HepG2 (cell line): ENCODE measurements around the gene C11orf58. TPM values are rescaled to one million over a fixed set of nuclear protein-coding genes. Genes with fewer than 3 reads are reported as not detected.

ENCODE experiments used
- NR1H2 ChIP-seq: sonication (generic); formaldehyde crosslinking; IDR thresholded peaks from 2 replicates; pipeline ENCODE4 v1.8.1; 2022; ENCODE audit warnings: low read depth, missing genetic modification reagents, borderline replicate concordance
- ZNF256 ChIP-seq: sonication (generic); formaldehyde crosslinking; conservative IDR thresholded peaks from 2 replicates; pipeline ENCODE4 v1.4.0; 2020; ENCODE audit warnings: missing genetic modification reagents
- ZNF605 ChIP-seq: sonication (generic); formaldehyde crosslinking; IDR thresholded peaks from 2 replicates; pipeline ENCODE4 v1.8.0; 2022; ENCODE audit warnings: mild to moderate bottlenecking, missing genetic modification reagents
- polyA plus RNA-seq, 8 experiments: library from polyadenylated mRNA; depleted of rRNA in 3 of 8; stranded (reverse) in 7 of 8; unstranded in 1 of 8; fragments of >200 nt; fragmentation: Illumina TruSeq in 4 of 8; extraction: Trizol in 4 of 8; gene quantifications; 2 replicates each; pipeline versions ENCODE4 v1.2.1 to v1.2.3, GENCODE V29; 2011 to 2016; ENCODE audit warnings: low read depth in 4 of 8, missing spikeins in 1 of 8, mixed read lengths in 1 of 8; ENCODE audit not compliant: insufficient read depth in 1 of 8
- total RNA-seq, 5 experiments: library from RNA; depleted of rRNA; stranded (reverse); fragments of >200 nt; fragmentation: Illumina TruSeq; extraction: Trizol; gene quantifications; 2 replicates each; pipeline ENCODE4 v1.2.3, GENCODE V29; 2016; ENCODE audit warnings: low read depth in 1 of 5
- TF ChIP-seq, protein P1 (sequence below): IDR thresholded peaks from 2 replicates; pipeline ENCODE4 v1.6.1; 2016; ENCODE audit warnings: low read depth
- TF ChIP-seq, protein P2 (sequence below): sonication (generic); formaldehyde crosslinking; IDR thresholded peaks from 2 replicates; pipeline ENCODE4 v1.5.1; 2020; ENCODE audit warnings: mild to moderate bottlenecking, missing genetic modification reagents, moderate library complexity

C11orf58 gene
- total and polyA plus RNA-seq, 2 of the 13 experiments (the other 11 are each of a cell fraction or from before 2014, with no cell fraction given): 83.8 to 167 TPM

DNA sequence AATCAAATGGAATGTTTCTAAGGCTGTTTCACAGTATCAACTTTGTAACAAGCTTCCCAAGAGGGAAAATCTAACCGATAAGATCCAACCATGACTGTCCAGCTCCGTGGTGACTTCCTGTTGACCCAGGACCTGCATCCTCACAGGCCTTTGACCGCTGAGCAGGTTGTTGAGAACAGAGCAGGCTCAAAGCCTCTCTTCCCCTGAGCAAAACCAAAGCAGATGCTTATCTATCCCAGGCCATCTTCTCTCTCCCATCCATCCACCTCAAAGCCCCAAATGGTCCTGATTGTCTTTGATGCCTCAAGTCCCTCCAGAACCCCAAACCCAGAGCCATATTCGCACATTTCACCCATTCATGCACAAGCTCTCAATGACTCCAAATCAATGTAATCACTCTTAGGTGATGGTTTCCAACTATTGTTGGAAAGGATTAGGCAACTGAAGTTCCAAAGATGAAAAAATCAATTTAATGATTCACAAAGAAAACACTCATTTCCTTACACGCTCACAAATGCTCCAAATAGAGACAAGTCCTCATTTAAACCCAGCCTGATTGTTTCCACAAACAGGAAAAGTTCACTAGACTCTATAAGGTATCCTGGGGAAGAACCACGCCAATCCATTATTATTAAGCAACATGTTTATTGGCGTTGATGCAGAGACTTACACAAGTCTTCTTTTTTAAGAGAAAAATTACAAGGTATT lies 48.7 kb downstream of the C11orf58 start (continued):
- TF ChIP-seq ZNF256 (CRISPR knock-in tag) (0 out of 2 replicates have a peak, but pooled peaks have one; percentile 25), NR1H2 (CRISPR knock-in tag) (no peak), ZNF605 (CRISPR knock-in tag) (no peak)
- TF ChIP-seq, protein P1, sequence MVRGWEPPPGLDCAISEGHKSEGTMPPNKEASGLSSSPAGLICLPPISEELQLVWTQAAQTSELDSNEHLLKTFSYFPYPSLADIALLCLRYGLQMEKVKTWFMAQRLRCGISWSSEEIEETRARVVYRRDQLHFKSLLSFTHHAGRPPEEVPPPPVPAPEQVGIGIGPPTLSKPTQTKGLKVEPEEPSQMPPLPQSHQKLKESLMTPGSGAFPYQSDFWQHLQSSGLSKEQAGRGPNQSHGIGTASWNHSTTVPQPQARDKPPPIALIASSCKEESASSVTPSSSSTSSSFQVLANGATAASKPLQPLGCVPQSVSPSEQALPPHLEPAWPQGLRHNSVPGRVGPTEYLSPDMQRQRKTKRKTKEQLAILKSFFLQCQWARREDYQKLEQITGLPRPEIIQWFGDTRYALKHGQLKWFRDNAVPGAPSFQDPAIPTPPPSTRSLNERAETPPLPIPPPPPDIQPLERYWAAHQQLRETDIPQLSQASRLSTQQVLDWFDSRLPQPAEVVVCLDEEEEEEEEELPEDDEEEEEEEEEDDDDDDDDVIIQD (CRISPR knock-in tag): no peak
- TF ChIP-seq, protein P2, sequence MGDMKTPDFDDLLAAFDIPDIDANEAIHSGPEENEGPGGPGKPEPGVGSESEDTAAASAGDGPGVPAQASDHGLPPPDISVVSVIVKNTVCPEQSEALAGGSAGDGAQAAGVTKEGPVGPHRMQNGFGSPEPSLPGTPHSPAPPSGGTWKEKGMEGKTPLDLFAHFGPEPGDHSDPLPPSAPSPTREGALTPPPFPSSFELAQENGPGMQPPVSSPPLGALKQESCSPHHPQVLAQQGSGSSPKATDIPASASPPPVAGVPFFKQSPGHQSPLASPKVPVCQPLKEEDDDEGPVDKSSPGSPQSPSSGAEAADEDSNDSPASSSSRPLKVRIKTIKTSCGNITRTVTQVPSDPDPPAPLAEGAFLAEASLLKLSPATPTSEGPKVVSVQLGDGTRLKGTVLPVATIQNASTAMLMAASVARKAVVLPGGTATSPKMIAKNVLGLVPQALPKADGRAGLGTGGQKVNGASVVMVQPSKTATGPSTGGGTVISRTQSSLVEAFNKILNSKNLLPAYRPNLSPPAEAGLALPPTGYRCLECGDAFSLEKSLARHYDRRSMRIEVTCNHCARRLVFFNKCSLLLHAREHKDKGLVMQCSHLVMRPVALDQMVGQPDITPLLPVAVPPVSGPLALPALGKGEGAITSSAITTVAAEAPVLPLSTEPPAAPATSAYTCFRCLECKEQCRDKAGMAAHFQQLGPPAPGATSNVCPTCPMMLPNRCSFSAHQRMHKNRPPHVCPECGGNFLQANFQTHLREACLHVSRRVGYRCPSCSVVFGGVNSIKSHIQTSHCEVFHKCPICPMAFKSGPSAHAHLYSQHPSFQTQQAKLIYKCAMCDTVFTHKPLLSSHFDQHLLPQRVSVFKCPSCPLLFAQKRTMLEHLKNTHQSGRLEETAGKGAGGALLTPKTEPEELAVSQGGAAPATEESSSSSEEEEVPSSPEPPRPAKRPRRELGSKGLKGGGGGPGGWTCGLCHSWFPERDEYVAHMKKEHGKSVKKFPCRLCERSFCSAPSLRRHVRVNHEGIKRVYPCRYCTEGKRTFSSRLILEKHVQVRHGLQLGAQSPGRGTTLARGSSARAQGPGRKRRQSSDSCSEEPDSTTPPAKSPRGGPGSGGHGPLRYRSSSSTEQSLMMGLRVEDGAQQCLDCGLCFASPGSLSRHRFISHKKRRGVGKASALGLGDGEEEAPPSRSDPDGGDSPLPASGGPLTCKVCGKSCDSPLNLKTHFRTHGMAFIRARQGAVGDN (CRISPR knock-in tag): no peak
- TF ChIP-seq, all 625 proteins: peak for 8
